Hepatocyte (in vitro differentiated cells): Measurements from ENCODE around the gene WSCD1.

Experiments
- CTCF ChIP-seq: fragments of 200-600 bp; sonication (generic); IDR thresholded peaks from 2 replicates; pipeline ENCODE4 v1.5.1; 2016; ENCODE audit warnings: antibody characterized with exemption, mild to moderate bottlenecking; ENCODE audit not compliant: poor library complexity
- EZH2 ChIP-seq: fragments of 200-600 bp; sonication (generic); IDR thresholded peaks from 2 replicates; pipeline ENCODE4 v1.6.1; 2016; ENCODE audit warnings: antibody characterized with exemption, mild to moderate bottlenecking, borderline replicate concordance
- EZH2phosphoT487 ChIP-seq: fragments of 200-600 bp; sonication (generic); IDR thresholded peaks from one replicate; pipeline ENCODE4 v1.6.1; 2018; ENCODE audit warnings: antibody characterized with exemption, mild to moderate bottlenecking, low read depth, moderate library complexity; ENCODE audit not compliant: unreplicated experiment, severe bottlenecking

- TF ChIP-seq CTCF, result no peak
- no peak for TF ChIP-seq EZH2phosphoT487
- TF ChIP-seq EZH2, result no peak
These were observed 92.7 kb downstream of the WSCD1 start for GRCh38 chr17:6162892-6163291.
